Activated gamma-delta T cell treated with anti-CD3 and anti-CD28 coated beads, Interleukin-2, amount 50 U/mL, for 16 hours (primary cell): ENCODE data around the gene VCAM1.

ENCODE experiments used
- DNase-seq: peaks from one replicate; pipeline ENCODE4 v3.0.0-alpha.2; 2020; ENCODE audit warnings: low read depth

The VCAM1 gene

GRCh38 chr1:100722221-100722620 is 2.7 kb downstream of the VCAM1 start:
- DNase-seq = no peak

GRCh38 chr1:100724281-100724680 is 4.7 kb downstream of the VCAM1 start:
- no peak for DNase-seq

GRCh38 chr1:100730130-100730529 is 10.6 kb downstream of the VCAM1 start:
- DNase-seq = no peak

GRCh38 chr1:100731309-100731708 is 11.8 kb downstream of the VCAM1 start:
- DNase-seq = no peak

- DNase-seq = no peak
Measured at GRCh38 chr1:100731758-100732157, 12.2 kb downstream of the VCAM1 start.

GRCh38 chr1:100734676-100735075 is 15.1 kb downstream of the VCAM1 start:
- no peak for DNase-seq

- DNase-seq = no peak
Measured at GRCh38 chr1:100735244-100735643, 15.7 kb downstream of the VCAM1 start.

GRCh38 chr1:100736324-100736723 is 16.8 kb downstream of the VCAM1 start:
- DNase-seq = no peak

- DNase-seq = no peak
Measured at GRCh38 chr1:100736746-100737145, 17.2 kb downstream of the VCAM1 start.

GRCh38 chr1:100746542-100746932 is 27.0 kb downstream of the VCAM1 start:
- no peak for DNase-seq

GRCh38 chr1:100747771-100748170 is 28.2 kb downstream of the VCAM1 start:
- DNase-seq = no peak

- DNase-seq = no peak
Measured at GRCh38 chr1:100750005-100750885, 30.7 kb downstream of the VCAM1 start.

GRCh38 chr1:100752791-100753190 is 33.2 kb downstream of the VCAM1 start:
- no peak for DNase-seq

GRCh38 chr1:100757946-100758345 is 38.4 kb downstream of the VCAM1 start:
- DNase-seq = no peak

- no peak for DNase-seq
Measured at GRCh38 chr1:100759188-100759587, 39.6 kb downstream of the VCAM1 start.

GRCh38 chr1:100760511-100760910 is 41.0 kb downstream of the VCAM1 start:
- DNase-seq = no peak

GRCh38 chr1:100762461-100762860 is 42.9 kb downstream of the VCAM1 start:
- no peak for DNase-seq

- DNase-seq = no peak
Measured at GRCh38 chr1:100767176-100767890, 47.8 kb downstream of the VCAM1 start.

- no peak for DNase-seq
Measured at GRCh38 chr1:100769323-100769722, 49.8 kb downstream of the VCAM1 start.

GRCh38 chr1:100769906-100770646 is 50.5 kb downstream of the VCAM1 start:
- no peak for DNase-seq

GRCh38 chr1:100773444-100773843 is 53.9 kb downstream of the VCAM1 start:
- DNase-seq = no peak

GRCh38 chr1:100774370-100774769 is 54.8 kb downstream of the VCAM1 start:
- no peak for DNase-seq

- no peak for DNase-seq
Measured at GRCh38 chr1:100775483-100775882, 55.9 kb downstream of the VCAM1 start.
